Gastroesophageal sphincter (tissue), 4 donors: Measurements from ENCODE around the gene CYB5R2. TPM values are rescaled to one million over a fixed set of nuclear protein-coding genes. Genes with fewer than 3 reads are reported as not detected.

Experiments used
- ATAC-seq: fragments of 150-250 bp; one replicate; pipeline ENCODE4 v1.9.1; 2016; ENCODE audit warnings: mild to moderate bottlenecking, moderate library complexity
- H3K27ac ChIP-seq, 4 donors: fragments of 200-600 bp; sonication (generic) in 3 of 4; 1 replicate in 3 of 4; 2 replicates in 1 of 4; pipeline ENCODE4 v1.5.1; 2016 to 2019
- H3K27me3 ChIP-seq: fragments of 200-600 bp; sonication (generic); one replicate; pipeline ENCODE4 v1.5.1; 2019
- H3K36me3 ChIP-seq, 2 donors: fragments of 200-600 bp; sonication (generic); one replicate each; pipeline ENCODE4 v1.5.1; 2019; ENCODE audit warnings: control low read depth in 1 of 2
- H3K4me1 ChIP-seq, 3 donors: fragments of 200-600 bp; sonication (generic); 1 replicate in 2 of 3; 2 replicates in 1 of 3; pipeline ENCODE4 v1.5.1; 2016 to 2019; ENCODE audit warnings: control low read depth in 2 of 3
- H3K4me3 ChIP-seq, 2 donors: fragments of 200-600 bp; sonication (generic); one replicate each; pipeline ENCODE4 v1.5.1; 2019; ENCODE audit warnings: mild to moderate bottlenecking in 1 of 2, moderate library complexity in 1 of 2
- H3K9me3 ChIP-seq, 3 donors: fragments of 200-600 bp; sonication (generic); one replicate each; pipeline ENCODE4 v1.5.1; 2017 to 2019; ENCODE audit warnings: control low read depth in 2 of 3
- CTCF ChIP-seq, 4 experiments: fragments of 200-600 bp in 2 of 4; fragments of 450-650 bp in 2 of 4; sonication (generic) in 1 of 4; IDR thresholded peaks; one replicate each; pipeline ENCODE4 v1.5.1; 2017 to 2019; ENCODE audit warnings: antibody characterized with exemption in 4 of 4, mild to moderate bottlenecking in 2 of 4, moderate library complexity in 2 of 4
- EP300 ChIP-seq: sonication (generic); formaldehyde crosslinking; IDR thresholded peaks from one replicate; pipeline ENCODE4 v1.6.1; 2017; ENCODE audit warnings: antibody characterized with exemption, mild to moderate bottlenecking
- POLR2A ChIP-seq, 2 donors: fragments of 450-650 bp; IDR thresholded peaks; one replicate each; pipeline ENCODE4 v1.6.1; 2017; ENCODE audit warnings: antibody characterized with exemption in 2 of 2, mild to moderate bottlenecking in 2 of 2, moderate library complexity in 1 of 2
- POLR2AphosphoS5 ChIP-seq: sonication (generic); formaldehyde crosslinking; IDR thresholded peaks from one replicate; pipeline ENCODE4 v1.6.1; 2017; ENCODE audit warnings: antibody characterized with exemption
- WGBS, 2 donors: methylation state at CpG; one replicate each; pipeline ENCODE4 v1.1.5; 2018; ENCODE audit warnings: low coverage in 1 of 2; 5-methylcytosine and 5-hydroxymethylcytosine counted together
- total RNA-seq, 4 donors: library from RNA; depleted of rRNA; stranded (reverse); fragments of >200 nt; gene quantifications; one replicate each; pipeline ENCODE4 v1.1.0, GENCODE V29; 2016

CYB5R2 gene
- total RNA-seq, 4 donors from 2014 or later = 1.2 to 4.4 (median 2.1) TPM

DNA sequence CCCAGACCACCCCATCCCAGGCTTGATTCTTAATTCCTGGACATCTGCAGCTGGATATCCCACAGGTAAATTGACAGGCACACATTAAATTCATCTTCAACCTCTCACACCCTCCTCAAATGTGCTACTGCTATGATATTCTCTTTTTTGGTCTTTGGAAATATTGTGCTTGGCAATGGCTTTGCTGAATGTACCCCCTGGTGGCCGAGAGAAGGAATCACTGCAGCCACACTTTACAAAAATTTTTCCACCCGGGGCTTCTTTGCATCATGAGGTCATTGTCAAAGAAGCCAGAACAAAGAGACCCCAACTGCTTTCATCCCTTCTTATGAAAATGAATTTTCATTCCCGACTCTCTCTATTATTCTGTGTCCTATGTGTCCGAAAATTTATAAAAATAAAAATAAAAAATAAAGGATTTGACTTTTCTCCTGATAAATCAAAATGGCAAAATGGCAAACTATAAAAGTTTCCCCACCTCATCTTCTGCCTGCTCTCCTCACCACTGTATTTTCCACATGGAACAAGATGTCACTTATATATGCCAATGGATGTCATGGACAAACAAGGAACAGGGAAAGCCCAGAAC is 15.0 kb upstream of the CYB5R2 start:
- ATAC-seq = no peak
- Histone ChIP-seq H3K9me3 (no peaks in the 10 kb centered on the region), H3K27me3 (peaks cover 8% of the 10 kb centered on the region), H3K4me3 (no peak overlapping the region), H3K36me3 (no peaks in the 10 kb centered on the region), H3K27ac (no peak overlapping the region), H3K4me1 (no peaks in the 10 kb centered on the region)
- WGBS, 2 donors = 11 to 15% methylated on average over 3 to 4 of the region's 4 CpGs
- TF ChIP-seq CTCF (IDR thresholded peaks at IDR 0.05) = peak; percentile 45 to 71 (median 56)
- no peak for TF ChIP-seq POLR2A (IDR thresholded peaks at IDR 0.05)
- no peak for TF ChIP-seq POLR2AphosphoS5
- no peak for TF ChIP-seq EP300

GRCh38 chr11:7687386-7687785 is 14.1 kb upstream of the CYB5R2 start:
- H3K9me3 ChIP-seq = no peaks in the 10 kb centered on the region
- ATAC-seq = no peak
- peaks cover 4% of the 10 kb centered on the region for H3K27me3 ChIP-seq
- no peaks in the 10 kb centered on the region for H3K4me1 ChIP-seq
- TF ChIP-seq POLR2AphosphoS5 = no peak
- TF ChIP-seq EP300 = no peak
- TF ChIP-seq POLR2A (IDR thresholded peaks at IDR 0.05) = no peak
- no peak for TF ChIP-seq CTCF (IDR thresholded peaks at IDR 0.05)
- no peak overlapping the region for H3K4me3 ChIP-seq
- H3K27ac ChIP-seq = no peak overlapping the region
- WGBS, 2 donors = 73 to 100% methylated on average over 1 of the region's 1 CpG
- no peaks in the 10 kb centered on the region for H3K36me3 ChIP-seq

- no peaks in the 10 kb centered on the region for H3K4me1 ChIP-seq
- WGBS, 2 donors = 74 to 100% methylated on average over 1 to 4 of the region's 4 CpGs
- ATAC-seq = no peak
- H3K36me3 ChIP-seq = no peaks in the 10 kb centered on the region
- H3K9me3 ChIP-seq = no peaks in the 10 kb centered on the region
- H3K4me3 ChIP-seq = no peak overlapping the region
- TF ChIP-seq POLR2A (IDR thresholded peaks at IDR 0.05) (no peak), CTCF (IDR thresholded peaks at IDR 0.05) (no peak), POLR2AphosphoS5 (no peak), EP300 (no peak)
- peaks cover 4% of the 10 kb centered on the region for H3K27me3 ChIP-seq
- no peak overlapping the region for H3K27ac ChIP-seq
Observed at GRCh38 chr11:7686761-7687160, 13.5 kb upstream of the CYB5R2 start.

GRCh38 chr11:7683571-7683970 is 10.3 kb upstream of the CYB5R2 start:
- H3K27ac ChIP-seq = no peak overlapping the region
- H3K27me3 ChIP-seq = peaks cover 15% of the 10 kb centered on the region
- no peak for ATAC-seq
- H3K4me3 ChIP-seq = no peak overlapping the region
- peaks cover 0 to 3% (median 0%) of the 10 kb centered on the region in 3 donors for H3K9me3 ChIP-seq
- WGBS, 2 donors = 67 to 90% methylated on average over 2 of the region's 2 CpGs
- H3K4me1 ChIP-seq = no peaks in the 10 kb centered on the region
- no peaks in the 10 kb centered on the region for H3K36me3 ChIP-seq
- no peak for TF ChIP-seq CTCF (IDR thresholded peaks at IDR 0.05)
- no peak for TF ChIP-seq POLR2AphosphoS5
- no peak for TF ChIP-seq POLR2A (IDR thresholded peaks at IDR 0.05)

- no peak for TF ChIP-seq POLR2AphosphoS5
- TF ChIP-seq POLR2A (IDR thresholded peaks at IDR 0.05) = no peak
- no peak for TF ChIP-seq EP300
- TF ChIP-seq CTCF (IDR thresholded peaks at IDR 0.05) = no peak
- WGBS, 2 donors = 33 to 36% methylated on average over 4 of the region's 4 CpGs
- ATAC-seq = no peak
- H3K36me3 ChIP-seq = no peaks in the 10 kb centered on the region
- H3K4me3 ChIP-seq = no peak overlapping the region
- H3K4me1 ChIP-seq = peaks cover 0 to 18% (median 3%) of the 10 kb centered on the region in 3 donors
- peaks cover 0 to 3% (median 0%) of the 10 kb centered on the region in 3 donors for H3K9me3 ChIP-seq
- H3K27me3 ChIP-seq = peaks cover 60% of the 10 kb centered on the region
- H3K27ac ChIP-seq = no peak overlapping the region
Observed at GRCh38 chr11:7677796-7678201, 4.5 kb upstream of the CYB5R2 start.
